NCI-H510A (cell line): Measurements from ENCODE around the gene GAL.

Source experiments
- DNase-seq: peaks from one replicate; lab custom pipeline; 2025; lab: John Stamatoyannopoulos, UW

GAL gene

DNA sequence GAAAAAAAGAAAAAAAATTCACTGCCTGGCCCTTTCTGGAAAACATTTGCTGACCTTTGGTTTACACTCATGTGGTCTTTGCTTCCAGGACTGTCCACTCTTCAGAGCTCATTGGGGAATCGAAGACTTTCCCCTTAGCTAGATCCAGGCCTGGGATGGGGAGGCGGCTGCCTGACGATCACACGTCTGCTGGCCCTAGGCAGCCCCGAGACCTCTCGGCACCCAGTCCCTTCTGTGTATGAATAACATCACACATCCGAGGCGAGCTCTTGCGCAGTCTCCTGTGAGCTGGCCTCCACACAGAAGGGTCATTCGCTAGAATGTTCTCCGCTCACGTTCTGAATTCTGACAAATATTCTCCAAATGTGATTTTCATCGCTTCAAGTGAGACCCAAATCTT is 25.7 kb upstream of the GAL start:
- no peak for DNase-seq

DNA sequence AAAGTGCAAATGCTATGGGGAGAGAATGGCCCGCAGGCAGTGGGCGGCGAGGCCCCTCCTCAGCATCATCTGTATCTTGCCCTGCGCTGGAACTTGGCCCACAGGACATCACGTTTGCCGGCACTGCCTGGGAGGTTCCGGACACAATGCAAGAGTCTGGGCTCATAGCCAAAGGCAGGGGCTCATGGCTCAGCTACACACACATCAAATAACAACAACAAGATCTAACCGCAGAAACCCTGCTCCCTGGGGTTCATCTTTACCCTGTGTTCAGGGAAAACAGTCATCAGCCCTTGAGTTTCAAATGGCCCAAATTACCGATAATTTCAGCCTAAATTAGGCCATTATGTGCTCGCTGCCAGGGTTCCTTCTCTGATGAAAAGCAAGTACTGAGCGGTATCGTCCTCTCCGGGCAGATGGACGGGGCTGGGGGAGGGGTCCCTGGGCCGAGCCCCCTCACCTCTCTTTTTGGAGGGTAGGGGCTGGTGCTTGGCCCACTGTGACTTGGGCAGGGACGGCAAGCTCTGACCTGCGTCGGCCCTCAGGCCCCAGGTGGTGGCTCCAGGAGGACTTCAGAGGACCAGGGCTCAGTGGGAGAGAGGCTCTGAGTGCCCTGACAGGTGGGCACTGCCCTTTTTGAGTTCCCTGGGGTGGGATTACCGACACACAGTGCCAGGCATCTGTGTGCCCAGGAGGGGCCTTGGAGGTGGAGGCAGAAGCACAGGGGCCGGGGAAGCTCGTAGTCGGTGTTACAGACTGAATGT is 25.0 kb upstream of the GAL start:
- DNase-seq = no peak

DNA sequence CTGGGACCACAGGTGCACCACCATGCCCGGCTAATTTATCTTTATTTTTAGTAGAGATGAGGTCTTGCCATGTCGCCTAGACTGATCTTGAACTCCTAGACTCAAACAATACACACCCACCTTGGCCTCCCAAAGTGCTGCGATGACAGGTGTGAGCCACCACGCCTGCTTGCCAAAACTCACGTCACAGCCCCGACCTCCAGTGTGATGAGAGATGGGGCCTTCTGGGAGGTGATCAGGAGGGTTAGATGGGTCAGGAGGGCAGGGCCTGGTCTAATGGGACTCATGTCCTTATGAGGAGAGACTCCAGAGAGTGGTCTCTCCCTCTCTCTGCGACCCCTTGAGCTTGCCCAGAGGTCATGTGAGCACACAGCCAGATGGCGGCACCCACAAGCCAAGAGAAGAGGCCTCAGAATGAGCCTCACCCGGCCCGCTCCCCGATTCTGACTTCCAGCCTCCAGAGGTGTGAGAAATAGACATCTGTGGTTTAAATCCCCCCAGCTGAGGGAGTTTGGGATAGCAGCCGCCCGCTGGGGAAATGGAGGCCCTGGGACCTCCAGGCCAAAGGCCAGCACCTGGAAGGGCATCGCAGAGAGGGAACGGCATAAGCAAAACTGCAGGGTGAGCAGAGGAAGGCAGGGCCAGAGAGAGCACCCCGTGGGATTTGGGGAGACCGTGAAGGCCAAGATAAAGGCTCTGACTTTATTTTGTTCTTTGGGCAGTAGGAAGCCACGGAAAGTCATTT is 24.1 kb upstream of the GAL start:
- no peak for DNase-seq

DNA sequence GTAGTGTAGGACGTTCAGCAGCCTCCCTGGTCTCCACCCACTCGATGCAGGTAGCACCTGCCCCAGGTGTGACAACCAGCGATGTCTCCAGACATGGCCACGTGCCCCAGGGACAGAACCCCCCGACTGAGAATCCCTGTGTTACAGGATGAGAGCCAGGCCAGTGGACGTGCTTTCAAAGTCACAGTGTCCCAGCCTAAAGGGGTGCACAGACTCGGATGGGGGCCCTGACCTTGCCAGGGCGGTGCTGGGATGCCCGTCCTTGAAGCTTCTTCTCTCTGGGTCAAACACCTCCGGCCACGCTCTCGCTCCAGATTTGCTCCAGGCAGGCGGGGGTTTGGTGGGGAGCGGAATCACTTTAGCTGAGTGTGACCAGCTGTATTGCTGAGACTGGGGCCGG is 23.3 kb upstream of the GAL start:
- no peak for DNase-seq

DNA sequence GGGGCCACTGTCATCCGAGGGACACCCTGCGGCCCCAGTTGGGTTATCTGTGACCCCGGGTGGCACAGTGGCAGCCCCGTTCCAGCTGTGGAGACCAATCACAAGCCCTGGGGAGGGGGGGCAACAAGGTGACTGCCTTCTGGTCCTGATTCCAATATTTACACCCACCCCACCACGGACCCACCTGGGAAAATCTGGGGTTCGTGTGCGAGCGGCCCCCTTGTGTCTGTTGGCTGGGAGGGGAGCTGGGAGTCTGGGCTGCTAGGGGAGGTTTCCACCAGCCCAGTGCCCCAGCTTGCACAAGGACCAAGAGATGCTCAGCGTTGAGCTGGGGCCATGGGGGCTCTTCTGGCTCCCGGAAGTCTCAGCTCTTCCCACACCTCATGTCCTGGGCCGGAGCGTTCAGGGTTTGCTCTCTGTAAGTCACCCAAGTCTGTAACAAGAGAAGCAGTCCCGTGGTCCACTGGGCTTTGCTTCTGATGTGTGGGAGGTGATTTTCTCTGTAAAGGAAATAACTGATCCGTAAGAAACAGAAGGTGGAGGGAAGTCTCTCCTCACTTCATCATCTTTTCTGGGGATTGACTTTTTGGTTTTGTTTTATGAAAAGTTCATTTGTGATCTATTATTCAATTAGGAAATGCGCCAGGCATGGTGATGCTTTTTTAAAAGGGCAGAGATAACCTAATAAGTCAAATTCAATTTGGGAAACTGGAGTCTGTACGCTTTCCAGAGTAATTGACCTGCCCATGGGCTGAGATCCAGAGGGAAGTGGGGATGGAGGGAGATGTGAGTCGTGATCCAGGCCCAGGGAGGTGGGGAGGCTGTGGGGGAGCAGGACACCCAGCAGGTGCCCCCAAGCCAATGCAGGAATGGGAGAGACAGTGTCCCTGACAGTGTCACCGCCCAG is 22.4 kb upstream of the GAL start:
- DNase-seq = no peak

DNA sequence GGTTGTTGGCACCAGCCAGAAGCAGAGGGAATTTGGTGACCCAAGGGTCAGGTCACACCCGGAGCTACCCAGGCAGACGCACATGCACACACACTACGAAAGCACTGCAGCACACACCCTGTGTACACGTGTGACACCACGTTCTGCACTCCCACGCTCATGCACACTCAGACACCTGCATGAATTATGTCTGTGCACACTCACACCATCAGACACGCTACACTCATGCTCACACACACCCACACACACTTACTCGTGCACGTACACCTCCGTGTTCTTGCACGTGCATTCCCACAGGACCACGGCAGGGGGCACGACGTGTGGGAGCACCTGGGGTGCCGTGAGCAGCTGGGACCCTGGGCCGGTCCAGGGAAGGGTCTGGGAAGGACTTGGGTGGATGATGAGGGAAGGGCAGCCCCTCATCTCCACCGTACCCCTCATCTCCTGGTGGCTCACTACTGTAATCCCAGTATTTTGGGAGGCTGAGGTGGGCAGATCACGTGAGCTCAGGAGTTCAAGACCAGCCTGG is 20.8 kb upstream of the GAL start:
- DNase-seq = no peak

DNA sequence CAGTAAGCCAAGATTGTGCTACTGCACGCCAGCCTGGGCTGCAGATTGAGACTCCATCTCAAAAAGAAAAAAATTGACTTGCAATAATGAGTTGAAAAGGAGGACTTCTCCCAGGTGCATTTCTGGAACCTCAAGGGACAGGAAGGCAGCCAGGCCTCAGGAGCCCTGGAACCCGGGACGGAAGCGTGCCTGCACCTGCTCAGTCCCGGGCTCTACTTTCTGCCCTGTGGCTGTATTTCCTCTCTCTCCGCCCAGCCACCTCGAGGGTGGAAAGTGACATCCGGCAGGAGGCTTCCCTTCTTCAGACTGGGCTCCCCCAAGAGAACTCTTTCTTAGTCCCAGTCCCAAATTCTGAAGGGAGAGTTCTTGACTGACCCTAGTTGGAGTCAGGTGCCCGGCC is 20.2 kb upstream of the GAL start:
- no peak for DNase-seq

DNA sequence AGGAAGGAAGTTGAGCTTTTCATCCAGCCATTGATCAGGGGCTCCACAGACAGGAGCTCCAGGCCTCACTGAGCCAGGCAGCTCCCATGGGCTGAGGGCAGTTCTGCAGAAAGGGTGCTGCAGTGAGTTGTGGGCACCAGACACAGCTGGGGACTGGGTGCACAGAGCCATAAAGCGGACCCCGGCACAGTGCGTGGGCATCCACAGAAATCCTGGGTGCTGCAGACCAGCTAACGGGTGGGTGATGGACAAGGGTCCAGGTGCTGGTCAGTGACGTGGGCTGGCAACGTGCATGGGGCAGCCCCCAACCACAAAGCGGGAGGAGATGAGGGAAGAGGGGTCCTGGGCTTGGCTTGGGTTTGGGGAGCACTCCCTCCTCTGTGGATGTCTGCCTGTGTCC is 19.4 kb upstream of the GAL start:
- DNase-seq = no peak

DNA sequence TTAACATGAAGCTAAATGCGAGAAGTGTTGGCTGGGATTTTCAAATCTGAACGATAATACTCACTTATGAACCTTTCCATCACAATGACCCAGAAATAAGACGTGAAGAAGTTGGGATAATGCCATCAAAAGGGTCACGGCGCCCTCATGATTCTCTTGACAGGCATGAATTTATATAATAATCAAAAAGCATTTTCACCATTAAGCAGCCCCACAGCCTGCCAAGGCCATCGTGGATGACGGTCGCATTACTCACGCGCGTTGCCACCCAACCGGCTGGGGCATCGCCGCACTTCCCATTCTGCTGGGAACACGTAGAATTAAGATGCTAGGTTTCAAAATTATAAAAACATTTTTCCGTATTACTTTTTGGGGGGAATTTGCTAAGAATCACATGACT is 18.9 kb upstream of the GAL start:
- no peak for DNase-seq

DNA sequence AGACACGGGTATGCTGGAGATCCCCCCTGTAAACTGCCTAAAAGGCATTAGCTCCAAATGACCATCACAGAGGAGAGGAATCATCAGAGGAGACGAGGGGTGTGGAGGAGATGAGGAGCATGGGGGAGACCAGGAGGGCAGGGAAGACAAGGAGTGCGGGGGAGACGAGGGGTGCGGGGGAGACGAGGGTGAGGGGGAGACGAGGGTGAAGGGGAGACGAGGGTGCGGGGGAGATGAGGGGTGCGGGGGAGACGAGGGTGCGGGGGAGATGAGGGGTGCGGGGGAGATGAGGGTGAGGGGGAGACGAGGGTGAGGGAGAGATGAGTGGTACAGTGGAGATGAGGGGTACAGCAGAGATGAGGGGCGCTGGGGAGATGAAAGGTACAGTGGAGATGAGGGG is 17.5 kb upstream of the GAL start:
- DNase-seq = no peak

DNA sequence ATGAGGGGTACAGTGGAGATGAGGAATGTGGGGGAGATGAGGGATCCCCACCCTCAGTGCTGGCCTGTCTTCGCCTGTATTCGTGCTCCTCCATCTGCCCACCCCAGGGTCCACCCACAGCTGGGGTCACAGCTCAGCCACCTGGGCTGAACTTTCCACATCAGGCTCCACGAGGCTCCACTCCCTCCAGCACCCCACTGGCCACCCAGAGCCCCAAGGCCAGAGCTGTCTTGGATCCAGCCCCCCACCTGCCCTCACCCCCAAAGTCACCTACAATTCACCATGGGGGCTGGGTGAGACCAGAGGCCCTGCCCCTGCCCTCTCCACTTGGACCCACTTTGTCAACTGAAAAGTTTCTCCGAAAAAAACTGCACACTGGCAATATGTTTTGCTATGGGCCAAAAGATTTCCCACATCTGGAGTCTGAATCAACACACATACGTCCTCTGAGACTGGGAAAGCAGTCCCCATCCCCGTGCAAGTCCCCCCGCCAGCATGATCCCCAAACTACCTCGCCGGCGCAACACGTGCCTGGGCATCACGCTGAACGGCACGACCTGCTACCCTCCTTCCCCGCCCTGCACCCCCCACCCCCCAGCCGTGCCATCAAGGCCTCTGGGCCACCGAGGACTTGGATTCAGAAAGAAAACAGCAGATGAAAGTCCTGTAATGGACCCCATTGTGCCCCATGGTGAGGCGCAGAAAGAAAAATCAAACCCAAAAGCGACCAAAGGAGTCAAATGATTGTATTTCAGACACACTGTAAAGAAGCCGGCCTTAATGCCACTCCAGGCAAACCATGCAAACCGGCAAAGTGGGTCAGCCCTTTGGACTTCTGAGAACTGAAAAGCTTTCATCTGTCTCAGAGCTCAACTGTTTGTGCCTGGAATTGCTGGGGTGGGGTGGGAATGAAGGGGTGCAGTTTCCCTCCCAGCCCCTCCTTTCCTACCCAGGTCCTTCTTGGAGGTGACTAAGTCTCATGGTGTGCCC is 16.5 kb upstream of the GAL start:
- no peak for DNase-seq

DNA sequence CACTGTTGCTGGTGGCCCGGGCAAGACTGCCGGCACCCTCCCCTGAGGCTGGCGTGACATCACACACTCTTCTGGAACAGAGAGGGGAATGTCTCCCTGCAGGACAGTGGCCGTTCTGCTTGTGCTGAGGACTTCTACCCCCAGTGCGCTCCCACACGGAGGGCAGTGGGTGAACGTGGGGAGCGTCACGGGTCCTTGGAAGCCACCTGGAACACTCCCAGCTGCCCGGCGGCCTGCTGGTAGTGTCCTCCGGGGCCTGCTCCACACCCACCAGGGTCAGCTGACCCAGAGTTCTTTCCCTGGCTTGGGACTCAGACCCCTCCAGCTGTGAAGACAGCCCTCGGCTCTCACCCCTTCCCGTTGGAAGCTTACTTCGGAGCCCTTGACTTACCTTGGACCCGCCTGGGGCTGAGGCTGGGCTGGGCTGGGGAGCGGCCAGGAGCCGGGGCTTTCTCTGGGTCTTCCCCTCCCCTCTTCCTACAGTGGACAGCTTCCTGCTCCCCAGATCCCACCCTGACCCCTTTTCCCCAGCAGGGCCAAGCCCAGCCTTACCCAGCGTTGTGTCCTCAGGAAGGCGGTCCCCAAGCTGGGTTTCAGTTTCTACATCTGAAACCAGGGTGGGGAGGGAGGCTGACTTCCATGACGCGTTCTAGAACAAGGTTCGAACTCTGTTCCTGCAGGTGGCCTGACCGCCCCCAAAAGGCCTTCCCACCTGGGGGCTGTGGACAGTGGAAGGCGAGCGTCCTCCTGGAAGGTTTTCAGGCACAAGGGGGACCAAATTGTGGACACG is 14.8 kb upstream of the GAL start:
- no peak for DNase-seq

DNA sequence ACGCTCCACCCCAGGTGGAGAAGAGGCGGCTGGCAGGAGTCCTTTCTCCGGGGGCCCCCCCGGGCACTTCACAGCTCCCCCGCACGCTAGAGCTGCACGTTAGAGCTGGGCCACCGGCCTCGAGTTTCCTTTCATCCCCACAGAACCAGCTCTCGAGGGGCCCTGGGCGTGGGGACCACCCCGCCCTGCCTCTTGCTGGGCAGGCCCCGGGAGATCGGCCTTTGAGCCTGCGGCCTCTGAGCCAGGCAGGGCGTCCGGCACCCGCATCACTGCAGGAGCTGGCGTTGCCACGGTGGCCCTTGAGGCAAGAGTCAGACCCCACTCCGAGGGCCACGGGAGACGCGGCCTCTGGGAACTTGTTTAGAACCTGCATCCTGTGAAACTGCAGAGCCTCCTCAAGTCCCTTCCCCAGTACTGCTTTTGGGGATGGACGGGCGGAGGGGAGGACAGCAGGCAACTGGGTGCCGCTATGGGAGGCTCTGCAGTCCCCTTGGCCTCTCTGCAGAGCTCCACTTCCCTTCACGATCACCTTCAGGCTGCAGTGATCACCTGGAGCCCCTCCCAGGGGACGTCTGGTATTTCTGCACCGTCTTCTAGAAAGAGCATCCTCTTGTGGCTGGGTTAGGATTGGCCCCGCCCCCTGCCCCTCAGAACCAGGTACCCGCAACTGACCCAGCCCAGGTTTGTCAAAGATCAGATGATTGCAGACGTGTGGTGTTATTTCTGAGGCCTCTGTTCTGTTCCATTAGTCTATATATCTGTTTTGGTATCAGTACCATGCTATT is 13.9 kb upstream of the GAL start:
- DNase-seq = no peak

DNA sequence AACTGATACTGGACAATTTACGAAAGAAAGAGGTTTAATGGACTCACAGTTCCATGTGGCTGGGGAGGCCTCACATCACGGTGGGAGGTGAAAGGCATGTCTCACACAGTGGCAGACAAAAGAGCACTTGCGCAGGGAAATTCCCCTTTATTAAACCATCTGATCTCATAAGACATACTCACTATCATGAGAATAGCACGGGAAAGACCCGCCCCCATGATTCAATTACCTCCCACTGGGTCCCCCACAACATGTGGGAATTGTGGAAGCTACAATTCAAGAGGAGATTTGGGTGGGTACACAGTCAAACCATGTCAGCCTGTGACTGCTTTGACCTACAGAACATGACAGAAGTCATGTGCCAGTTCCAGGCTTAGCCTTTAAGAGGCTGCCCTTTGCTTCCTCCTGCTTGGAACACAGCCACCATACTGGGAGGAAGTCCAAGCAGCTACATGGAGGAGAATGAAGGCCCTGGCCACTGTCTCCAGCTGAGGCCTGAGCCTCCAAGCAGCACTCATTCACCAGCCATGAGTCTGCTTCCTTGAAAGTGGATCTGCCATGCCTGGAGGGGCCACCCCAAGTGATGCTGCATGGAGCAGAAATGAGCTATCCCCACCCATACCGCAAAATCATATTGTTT is 10.9 kb upstream of the GAL start:
- DNase-seq = no peak

DNA sequence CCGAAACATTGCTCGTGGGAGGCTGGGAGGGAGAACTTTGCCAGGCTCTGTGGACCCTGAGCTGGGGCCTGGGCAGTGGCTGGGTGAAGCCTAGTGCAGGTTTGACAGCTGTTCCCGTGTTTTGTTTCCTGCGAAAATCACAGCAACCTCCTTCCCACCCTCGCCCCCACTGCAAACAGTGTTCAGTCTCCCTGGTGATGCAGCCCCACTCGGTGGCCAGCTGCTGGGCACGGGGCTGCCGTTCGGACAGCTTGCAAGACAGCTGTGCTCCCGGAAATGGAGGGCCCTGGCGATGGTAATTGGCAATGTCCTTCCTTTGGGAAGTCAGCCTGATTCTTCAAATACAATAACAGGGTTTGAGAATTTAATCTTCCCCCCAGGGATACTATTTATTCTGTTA is 10.4 kb upstream of the GAL start:
- no peak for DNase-seq

DNA sequence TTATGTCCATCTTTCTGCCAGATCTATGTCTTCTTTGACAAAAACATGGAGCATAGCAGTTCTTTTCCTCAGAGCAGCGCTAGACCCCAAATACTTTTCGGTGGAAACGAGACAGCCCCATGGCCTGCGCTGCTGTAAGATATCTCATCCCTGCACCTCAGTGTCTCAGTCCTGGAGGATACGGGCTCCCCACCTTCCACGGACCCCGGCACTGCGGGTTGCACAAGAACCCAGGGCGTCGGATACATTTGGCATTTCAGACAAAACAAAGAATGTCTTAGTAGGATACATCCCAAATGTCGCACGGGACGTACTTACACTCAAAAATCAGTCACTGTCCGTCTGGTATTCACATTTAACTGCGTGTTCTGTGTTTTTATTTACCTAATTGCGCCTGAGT is 9.9 kb upstream of the GAL start:
- no peak for DNase-seq

DNA sequence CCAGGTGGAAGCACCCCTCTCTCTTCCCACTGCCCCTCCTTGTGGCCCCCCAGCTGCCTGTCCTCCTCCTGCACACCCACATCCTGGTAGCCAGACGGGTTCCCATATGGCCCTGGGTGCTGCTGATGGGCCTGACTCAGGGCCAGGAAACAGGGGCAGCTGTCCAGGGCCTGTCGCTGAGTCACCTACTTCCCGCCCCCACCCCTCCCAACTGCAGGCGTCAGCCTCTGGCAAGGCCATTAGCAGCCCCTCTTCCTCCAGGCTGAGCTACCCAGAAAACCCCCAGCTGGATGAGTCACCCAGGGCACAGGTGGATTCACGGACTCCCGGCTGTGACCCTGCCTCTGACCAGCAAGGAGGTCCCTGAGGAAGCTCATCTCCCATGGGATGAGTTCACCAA is 6.9 kb upstream of the GAL start:
- no peak for DNase-seq

DNA sequence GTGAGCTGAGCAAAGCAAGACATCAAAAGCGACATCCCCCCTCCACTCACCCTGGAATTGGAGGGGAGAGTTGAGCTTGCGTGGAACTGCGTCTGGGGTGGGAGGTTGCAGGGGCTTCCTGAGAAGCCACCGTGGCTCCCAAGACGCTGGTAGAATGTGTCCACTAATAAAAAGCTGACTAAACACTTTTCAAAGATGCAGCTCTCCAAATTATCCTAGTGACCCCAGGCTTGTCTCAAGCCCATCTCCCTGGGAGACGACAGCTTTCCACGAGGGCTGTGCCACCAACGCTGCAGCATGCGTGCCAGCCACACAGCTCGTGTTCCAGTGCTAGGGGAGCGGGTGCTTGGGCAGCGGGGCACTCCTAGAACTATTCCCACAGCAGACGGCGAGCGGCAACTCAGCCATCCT is 6.3 kb upstream of the GAL start:
- no peak for DNase-seq

DNA sequence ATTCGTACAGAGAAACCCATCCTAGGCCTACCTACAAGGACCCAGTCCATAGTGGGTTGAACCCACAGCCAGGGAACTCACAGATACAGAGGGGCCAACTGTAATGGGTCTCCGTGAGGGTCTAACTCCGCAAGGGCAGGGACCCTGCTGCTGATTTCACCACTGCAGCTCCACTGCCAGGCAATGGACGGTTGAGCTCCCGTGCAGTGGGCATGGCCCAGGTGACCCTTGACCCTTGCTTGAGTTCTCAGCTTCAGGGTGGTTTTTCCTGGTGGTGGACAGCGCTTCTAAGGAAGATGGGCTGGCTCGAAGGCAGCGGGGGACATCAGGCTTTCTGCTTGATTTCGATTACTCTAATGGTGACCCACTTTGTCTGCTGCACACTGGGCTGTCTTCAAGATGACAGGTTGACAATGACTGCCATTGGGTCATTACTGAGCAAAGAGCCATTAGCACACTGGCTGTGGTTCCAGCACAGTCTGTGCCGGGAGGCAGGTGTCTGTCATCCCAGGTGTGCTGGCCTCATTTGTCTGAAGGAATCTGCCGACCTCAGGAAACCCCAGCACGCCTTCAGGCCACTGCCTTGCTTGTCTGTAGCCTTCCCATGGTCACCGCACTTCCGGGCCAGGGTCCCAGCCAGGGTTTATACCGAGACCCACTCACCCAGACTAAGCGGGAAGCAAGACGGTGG is 3.7 kb upstream of the GAL start:
- DNase-seq = no peak
